ENCODE results near the gene MAPK9. TPM values are rescaled to one million over a fixed set of nuclear protein-coding genes. Genes with fewer than 3 reads are reported as not detected.

MAPK9 gene
- total and polyA plus RNA-seq, 2 experiments from 2014 or later = 30.6 to 37.0 TPM

- peaks cover 5% of the 10 kb centered on the region for H3K36me3 ChIP-seq
- no peak overlapping the region for H3K4me3 ChIP-seq
- peak overlapping the region; percentile 46 for H3K27ac ChIP-seq
- H3K4me1 ChIP-seq (ENCODE audit: low read depth) = peaks cover 7% of the 10 kb centered on the region
- H3K27me3 ChIP-seq = no peaks in the 10 kb centered on the region
- DNase-seq (ENCODE audit: low read depth in 1 of 2, low spot score in 1 of 2) = peak in 1 of 2 donors; percentile 36
- TF ChIP-seq, protein P1, sequence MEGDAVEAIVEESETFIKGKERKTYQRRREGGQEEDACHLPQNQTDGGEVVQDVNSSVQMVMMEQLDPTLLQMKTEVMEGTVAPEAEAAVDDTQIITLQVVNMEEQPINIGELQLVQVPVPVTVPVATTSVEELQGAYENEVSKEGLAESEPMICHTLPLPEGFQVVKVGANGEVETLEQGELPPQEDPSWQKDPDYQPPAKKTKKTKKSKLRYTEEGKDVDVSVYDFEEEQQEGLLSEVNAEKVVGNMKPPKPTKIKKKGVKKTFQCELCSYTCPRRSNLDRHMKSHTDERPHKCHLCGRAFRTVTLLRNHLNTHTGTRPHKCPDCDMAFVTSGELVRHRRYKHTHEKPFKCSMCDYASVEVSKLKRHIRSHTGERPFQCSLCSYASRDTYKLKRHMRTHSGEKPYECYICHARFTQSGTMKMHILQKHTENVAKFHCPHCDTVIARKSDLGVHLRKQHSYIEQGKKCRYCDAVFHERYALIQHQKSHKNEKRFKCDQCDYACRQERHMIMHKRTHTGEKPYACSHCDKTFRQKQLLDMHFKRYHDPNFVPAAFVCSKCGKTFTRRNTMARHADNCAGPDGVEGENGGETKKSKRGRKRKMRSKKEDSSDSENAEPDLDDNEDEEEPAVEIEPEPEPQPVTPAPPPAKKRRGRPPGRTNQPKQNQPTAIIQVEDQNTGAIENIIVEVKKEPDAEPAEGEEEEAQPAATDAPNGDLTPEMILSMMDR (IDR thresholded peaks at IDR 0.05; ENCODE audit: low read depth, low read length) = no peak
- no peaks in the 10 kb centered on the region for H3K9me3 ChIP-seq (ENCODE audit: low read depth)
Observed at GRCh38 chr5:180313677-180314505, 22.0 kb upstream of the MAPK9 start.

DNA sequence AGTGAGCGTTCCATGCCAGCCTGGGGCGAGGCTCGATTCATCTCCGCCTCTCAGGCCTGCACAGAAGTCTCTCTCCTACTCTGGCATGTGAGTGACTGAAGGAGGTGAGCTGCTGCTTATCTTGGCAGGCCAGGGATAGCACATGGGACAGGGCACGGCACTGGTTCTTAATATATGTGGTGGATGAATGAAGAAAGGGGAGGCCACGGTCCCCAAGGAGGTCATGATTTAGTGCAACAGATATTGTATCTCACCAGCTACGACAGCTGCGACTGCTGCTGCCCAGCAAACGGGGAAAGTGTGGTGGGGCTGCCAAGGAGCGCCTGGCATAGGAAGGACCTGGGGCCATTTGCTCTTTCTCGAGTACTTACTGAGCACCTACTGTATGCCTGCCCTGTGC, 19.3 kb upstream of the MAPK9 start:
- no peak overlapping the region for H3K4me3 ChIP-seq
- H3K4me1 ChIP-seq (ENCODE audit: low read depth) = peaks cover 7% of the 10 kb centered on the region
- no peaks in the 10 kb centered on the region for H3K27me3 ChIP-seq
- peaks cover 3% of the 10 kb centered on the region for H3K36me3 ChIP-seq
- TF ChIP-seq, protein P1 (IDR thresholded peaks at IDR 0.05; ENCODE audit: low read depth, low read length) = no peak
- H3K9me3 ChIP-seq (ENCODE audit: low read depth) = no peaks in the 10 kb centered on the region
- DNase-seq (ENCODE audit: low read depth in 1 of 2, low spot score in 1 of 2) = no peak
- H3K27ac ChIP-seq = no peak overlapping the region

- Histone ChIP-seq H3K27me3 (no peaks in the 10 kb centered on the region), H3K36me3 (peaks cover 13% of the 10 kb centered on the region), H3K9me3 (ENCODE audit: low read depth) (no peaks in the 10 kb centered on the region), H3K4me3 (no peak overlapping the region), H3K27ac (no peak overlapping the region), H3K4me1 (ENCODE audit: low read depth) (no peaks in the 10 kb centered on the region)
- TF ChIP-seq, protein P1 (IDR thresholded peaks at IDR 0.05; ENCODE audit: low read depth, low read length) = no peak
- DNase-seq (ENCODE audit: low read depth in 1 of 2, low spot score in 1 of 2) = no peak
Observed at GRCh38 chr5:180306796-180307195, 14.9 kb upstream of the MAPK9 start.

DNA sequence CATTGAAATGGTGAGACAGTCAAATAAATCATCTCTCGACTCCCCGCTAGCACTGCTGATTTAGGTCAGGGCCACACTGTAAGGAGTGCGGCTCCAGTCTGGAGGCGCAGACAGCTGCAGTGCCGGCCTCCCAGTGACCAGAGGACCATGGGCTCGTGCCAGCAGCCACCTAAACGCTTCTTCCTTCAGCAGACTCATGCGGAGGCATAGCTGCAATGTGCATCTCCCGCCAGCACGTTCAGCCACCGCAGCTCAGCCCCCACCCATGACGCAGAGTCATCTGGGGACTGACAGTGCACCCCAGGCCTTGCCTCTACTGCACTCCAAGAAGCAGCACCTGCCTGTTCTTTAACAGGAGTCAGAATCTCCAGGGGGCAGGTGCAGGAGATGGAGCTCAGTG, 13.6 kb upstream of the MAPK9 start:
- no peaks in the 10 kb centered on the region for H3K4me1 ChIP-seq (ENCODE audit: low read depth)
- TF ChIP-seq, protein P1 (IDR thresholded peaks at IDR 0.05; ENCODE audit: low read depth, low read length) = no peak
- H3K27me3 ChIP-seq = no peaks in the 10 kb centered on the region

DNA sequence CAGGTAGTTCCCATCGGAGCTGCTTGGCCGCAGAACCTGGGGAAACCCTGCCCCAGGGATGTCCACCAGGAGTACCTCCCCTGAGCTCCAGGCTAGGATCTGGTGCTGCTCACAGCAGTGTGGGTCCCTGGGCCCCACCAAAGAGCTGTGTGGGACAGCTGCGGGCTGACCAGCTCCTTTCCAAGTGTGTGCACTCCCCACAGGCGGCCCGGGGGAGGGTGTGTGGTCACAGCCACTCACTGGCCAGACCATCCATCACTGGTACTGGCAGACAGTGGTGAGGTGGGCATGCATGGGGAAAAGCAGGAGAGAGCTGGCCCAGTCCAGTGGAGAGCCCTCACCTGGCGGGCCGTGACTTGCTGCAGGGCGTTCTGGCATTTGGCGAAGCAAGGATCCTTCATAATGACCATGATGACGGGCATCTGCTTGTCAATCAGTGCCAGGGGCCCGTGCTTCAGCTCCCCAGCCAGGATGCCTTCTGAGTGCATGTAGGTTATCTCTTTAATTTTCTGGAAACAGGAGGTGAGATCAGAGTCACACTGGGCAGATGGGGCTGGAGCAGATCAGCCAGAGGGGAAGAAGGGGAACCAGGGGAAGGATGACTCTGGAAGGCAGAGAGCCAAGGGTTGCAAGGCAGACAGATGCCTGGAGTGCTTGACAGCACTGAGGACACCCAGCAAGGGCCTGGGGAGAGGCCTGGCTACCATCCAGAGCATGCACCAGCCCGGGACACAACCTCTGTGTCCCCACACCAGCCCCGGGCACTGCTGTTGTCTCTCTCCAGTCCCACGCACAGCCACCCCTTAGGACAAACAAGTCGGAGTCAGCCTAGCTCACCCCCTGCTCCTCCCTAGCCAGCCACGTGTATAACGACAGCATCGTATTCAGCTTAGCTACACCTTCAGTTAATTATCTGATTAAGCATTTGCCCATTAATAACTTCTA, 12.8 kb upstream of the MAPK9 start:
- H3K9me3 ChIP-seq (ENCODE audit: low read depth) = no peaks in the 10 kb centered on the region
- H3K27me3 ChIP-seq = no peaks in the 10 kb centered on the region
- no peaks in the 10 kb centered on the region for H3K4me1 ChIP-seq (ENCODE audit: low read depth)
- TF ChIP-seq, protein P1 (IDR thresholded peaks at IDR 0.05; ENCODE audit: low read depth, low read length) = no peak
- no peak overlapping the region for H3K27ac ChIP-seq
- H3K36me3 ChIP-seq = peaks cover 24% of the 10 kb centered on the region
- H3K4me3 ChIP-seq = no peak overlapping the region
- DNase-seq (ENCODE audit: low read depth in 1 of 2, low spot score in 1 of 2) = no peak

More for the DNA sequence above, 13.6 kb upstream of the MAPK9 start:
- no peak overlapping the region for H3K27ac ChIP-seq
- H3K36me3 ChIP-seq = peaks cover 23% of the 10 kb centered on the region
- no peaks in the 10 kb centered on the region for H3K9me3 ChIP-seq (ENCODE audit: low read depth)
- no peak for DNase-seq (ENCODE audit: low read depth in 1 of 2, low spot score in 1 of 2)
- no peak overlapping the region for H3K4me3 ChIP-seq
